K562 (cell line): ENCODE measurements around the gene OXT. TPM values are rescaled to one million over a fixed set of nuclear protein-coding genes. Genes with fewer than 3 reads are reported as not detected.

Experiments used
- ATAC-seq: fragments of 200-7000 bp; cut with Tn5 transposase; 3 replicates; pipeline ENCODE4 v1.9.1; 2020; ENCODE audit warnings: moderate library complexity
- BruUV-seq: library from RNA; stranded (reverse); fragments of 400-500 nt; replicated peaks from 2 replicates; lab custom pipeline; 2021; lab: Mats Ljungman, UMichigan
- CTCF ChIA-PET: fragments of 300-600 bp; formaldehyde crosslinking; extraction: SDS; loops from one replicate; lab custom pipeline; 2021; ENCODE audit warnings: low intra/inter-chr PET ratio; lab: Yijun Ruan, JAX
- POLR2A ChIA-PET: fragments of 300-600, 350-650 bp; sonication (Branson Sonifier 250); formaldehyde crosslinking; extraction: SDS; loops from one replicate; lab custom pipeline; 2021; ENCODE audit warnings: antibody characterized with exemption, inconsistent platforms; lab: Yijun Ruan, JAX
- DNase-seq, 4 experiments: peaks; one replicate each; pipeline versions ENCODE4 v3.0.0 to v3.0.0-alpha.2; 2011 to 2018; ENCODE audit warnings: low spot score in 3 of 4, mixed read lengths in 3 of 4; ENCODE audit errors: extremely low read depth in 1 of 4
- FAIRE-seq: peaks from 2 replicates; lab custom pipeline; 2011; peaks lifted over from hg19 to GRCh38; lab: Jason Lieb, UNC
- H2AFZ ChIP-seq: 2 replicates; pipeline ENCODE4 v1.6.0; 2011; ENCODE audit warnings: low read depth, low read length, control low read depth, inconsistent platforms
- H3K27ac ChIP-seq: fragments of 200-600 bp; 3 replicates; pipeline ENCODE4 v1.8.0; 2011; ENCODE audit warnings: low read depth, mild to moderate bottlenecking, control low read depth, inconsistent platforms, low read length, moderate library complexity, mixed read lengths; ENCODE audit errors: extremely low read depth
- H3K27me3 ChIP-seq, 2 experiments: fragments of 300-600 bp in 1 of 2; 2 replicates in 1 of 2; 3 replicates in 1 of 2; pipeline versions ENCODE4 v1.6.0 to v1.8.0; 2011; ENCODE audit warnings: inconsistent platforms in 2 of 2, low read length in 2 of 2, mild to moderate bottlenecking in 1 of 2, mixed read lengths in 1 of 2, moderate library complexity in 1 of 2; ENCODE audit not compliant: control insufficient read depth in 2 of 2, insufficient read depth in 2 of 2
- H3K36me3 ChIP-seq: fragments of 300-600 bp; 3 replicates; pipeline ENCODE4 v1.8.0; 2011; ENCODE audit warnings: mild to moderate bottlenecking, low read length, inconsistent platforms; ENCODE audit not compliant: control insufficient read depth, insufficient read depth
- H3K4me1 ChIP-seq, 2 experiments: fragments of 200-600 bp in 1 of 2; replicated peaks in 1 of 2; 2 replicates in 1 of 2; 3 replicates in 1 of 2; pipeline versions ENCODE4 v1.5.1 to v1.8.0; 2011; ENCODE audit warnings: inconsistent platforms in 2 of 2, low read length in 2 of 2, mild to moderate bottlenecking in 1 of 2, mixed read lengths in 1 of 2, moderate library complexity in 1 of 2; ENCODE audit not compliant: control insufficient read depth in 2 of 2, insufficient read depth in 2 of 2
- H3K4me2 ChIP-seq: 2 replicates; pipeline ENCODE4 v1.6.1; 2011; ENCODE audit warnings: low read length, control low read depth, inconsistent platforms, mixed read lengths; ENCODE audit not compliant: insufficient read depth
- H3K4me3 ChIP-seq: fragments of 200-600 bp; sonication (generic), shearing (Covaris generic); 2 replicates; pipeline ENCODE4 v1.5.1; 2016; ENCODE audit warnings: control low read depth, inconsistent platforms
- H3K79me2 ChIP-seq: fragments of 200-600 bp; 3 replicates; pipeline ENCODE4 v1.8.0; 2011; ENCODE audit warnings: low read length, inconsistent platforms; ENCODE audit not compliant: control insufficient read depth, insufficient read depth
- H3K9ac ChIP-seq, 2 experiments: 2 replicates each; pipeline versions ENCODE4 v1.6.0 to v1.6.1; 2011; ENCODE audit warnings: low read depth in 2 of 2, low read length in 2 of 2, control low read depth in 1 of 2, inconsistent platforms in 1 of 2, mild to moderate bottlenecking in 1 of 2, mixed read lengths in 1 of 2; ENCODE audit not compliant: insufficient read depth in 1 of 2
- H3K9me1 ChIP-seq: one replicate; pipeline ENCODE4 v1.6.0; 2011; ENCODE audit warnings: inconsistent platforms, mild to moderate bottlenecking, low read length, moderate library complexity; ENCODE audit not compliant: control insufficient read depth, insufficient read depth
- H3K9me3 ChIP-seq: replicated peaks from 2 replicates; pipeline ENCODE4 v1.5.1; 2011; ENCODE audit warnings: low read depth, low read length, inconsistent platforms; ENCODE audit not compliant: control insufficient read depth, insufficient read depth
- H4K20me1 ChIP-seq: replicated peaks from 2 replicates; pipeline ENCODE4 v1.6.1; 2011; ENCODE audit warnings: low read length, inconsistent platforms, mixed read lengths; ENCODE audit not compliant: control insufficient read depth, insufficient read depth
- FOXA3 ChIP-seq, 2 experiments: fragments of 450-650 bp in 1 of 2; sonication (generic) in 1 of 2; formaldehyde crosslinking; IDR thresholded peaks in 1 of 2; conservative IDR thresholded peaks in 1 of 2; 2 replicates each; pipeline versions ENCODE4 v1.4.0 to v1.8.0; 2020 to 2022; ENCODE audit warnings: mild to moderate bottlenecking in 2 of 2, missing genetic modification reagents in 1 of 2
- HCFC1 ChIP-seq: IDR thresholded peaks from 2 replicates; pipeline ENCODE4 v1.6.1; 2012; ENCODE audit warnings: low read depth, low read length, improper control_type of control experiment
- MAFG ChIP-seq: fragments of 450-650 bp; conservative IDR thresholded peaks from 2 replicates; pipeline ENCODE4 v1.6.1; 2016; ENCODE audit warnings: missing genetic modification characterization, missing compliant biosample characterization
- NFE2 ChIP-seq: IDR thresholded peaks from 2 replicates; pipeline ENCODE4 v1.6.1; 2014; ENCODE audit warnings: antibody characterized with exemption, low read depth
- ZFX ChIP-seq: sonication (generic); formaldehyde crosslinking; IDR thresholded peaks from 2 replicates; pipeline ENCODE4 v1.8.0; 2022; ENCODE audit warnings: mild to moderate bottlenecking, missing genetic modification reagents, moderate library complexity
- ZNF778 ChIP-seq: fragments of 450-650 bp; formaldehyde crosslinking; IDR thresholded peaks from 2 replicates; pipeline ENCODE4 v1.4.0; 2020; ENCODE audit warnings: mild to moderate bottlenecking, moderate library complexity
- WGBS: fragments of 100-300 bp; shearing (Covaris generic); methylation state at CpG from one replicate; pipeline ENCODE4 v1.1.6; 2016; ENCODE audit warnings: low coverage, mixed read lengths; ENCODE audit not compliant: insufficient coverage; ENCODE audit errors: missing lambda C conversion rate; 5-methylcytosine and 5-hydroxymethylcytosine counted together
- in situ Hi-C: fragments of 300-500 bp; cut with MboI; formaldehyde crosslinking; loops from 4 replicates; pipeline ENCODE4 v1.15.0; 2018; ENCODE audit warnings: inconsistent platforms, mixed read lengths
- intact Hi-C: fragments of 100-400 bp; cut with micrococcal nuclease; formaldehyde crosslinking; loops from 2 replicates; pipeline ENCODE4 v1.14.2; 2022
- polyA plus RNA-seq, 8 experiments: library from polyadenylated mRNA; depleted of rRNA in 4 of 8; stranded (reverse) in 5 of 8; unstranded in 3 of 8; fragments of >200 nt; fragmentation: Nextera tagmentation in 2 of 8; fragmentation: Illumina TruSeq in 1 of 8; extraction: Ambion mirVana in 2 of 8; extraction: Trizol in 1 of 8; gene quantifications; 2 replicates each; pipeline versions ENCODE4 v1.2.1 to v1.2.3, GENCODE V29; 2011 to 2014; ENCODE audit warnings: inconsistent platforms in 1 of 8, missing spikeins in 1 of 8
- total RNA-seq, 7 experiments: library from RNA; depleted of rRNA in 6 of 7; stranded (reverse); fragments of >200 nt in 6 of 7; fragmentation: Illumina TruSeq in 2 of 7; extraction: Trizol in 2 of 7; gene quantifications; 2 replicates each; pipeline versions ENCODE4 v1.2.1 to v1.2.3, GENCODE V29; 2011 to 2021; ENCODE audit warnings: low replicate concordance in 1 of 7
- TF ChIP-seq, protein P1 (sequence below): fragments of 150-350 bp; conservative IDR thresholded peaks from 2 replicates; pipeline ENCODE4 v1.6.1; 2014; ENCODE audit warnings: low read length
- TF ChIP-seq, protein P2 (sequence below): IDR thresholded peaks from 2 replicates; pipeline ENCODE4 v1.6.1; 2016; ENCODE audit warnings: missing genetic modification characterization, missing compliant biosample characterization

Gene OXT
- total and polyA plus RNA-seq, 9 of the 15 experiments (the other 6 are each of a cell fraction or from before 2014, with no cell fraction given): not detected

DNA sequence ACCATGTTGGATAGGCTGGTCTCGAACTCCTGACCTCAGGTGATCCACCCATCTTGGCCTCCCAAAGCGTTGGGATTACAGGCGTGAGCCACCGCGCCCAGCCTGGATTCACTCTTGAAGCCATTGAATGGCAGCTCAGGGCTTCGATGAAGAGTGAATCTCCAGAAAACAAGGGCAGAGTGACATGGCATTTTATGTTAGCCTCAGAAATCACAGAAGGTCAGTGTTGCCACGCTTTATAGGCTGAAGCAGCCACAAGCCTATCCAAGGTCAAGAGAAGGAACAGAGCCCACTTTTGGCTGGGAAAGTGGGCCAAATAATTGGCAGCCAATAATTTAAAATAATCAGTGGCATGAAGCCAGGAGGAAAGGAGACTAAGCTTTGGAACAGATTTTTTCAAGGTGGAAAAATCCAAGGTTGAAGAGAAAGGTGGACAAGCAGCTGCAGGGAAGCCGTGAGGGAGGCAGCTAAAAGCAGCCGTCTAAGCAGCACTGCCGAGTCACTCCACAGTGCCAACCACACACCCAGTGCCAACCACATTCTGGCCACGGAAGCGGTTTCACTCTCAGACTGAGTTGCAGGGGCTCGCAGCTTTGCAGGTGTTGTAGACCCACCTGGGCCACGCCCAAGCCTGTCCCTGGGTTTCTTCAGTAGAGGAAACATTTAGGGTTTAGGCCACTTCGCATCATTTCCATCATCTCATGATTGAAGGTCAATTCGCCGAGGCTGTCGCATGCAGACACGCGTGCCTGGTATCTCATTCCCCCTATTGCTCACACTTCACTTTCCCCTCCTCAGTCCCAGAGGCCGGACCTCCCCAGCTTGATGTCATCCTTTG, 30.5 kb downstream of the OXT start:
- no TSS peak for BruUV-seq
- POLR2A ChIA-PET: interaction anchor here (0.6 kb wide), 1 partner anchor 9 kb away, joined by 3 read pairs; no protein-coding TSS in a partner anchor

DNA sequence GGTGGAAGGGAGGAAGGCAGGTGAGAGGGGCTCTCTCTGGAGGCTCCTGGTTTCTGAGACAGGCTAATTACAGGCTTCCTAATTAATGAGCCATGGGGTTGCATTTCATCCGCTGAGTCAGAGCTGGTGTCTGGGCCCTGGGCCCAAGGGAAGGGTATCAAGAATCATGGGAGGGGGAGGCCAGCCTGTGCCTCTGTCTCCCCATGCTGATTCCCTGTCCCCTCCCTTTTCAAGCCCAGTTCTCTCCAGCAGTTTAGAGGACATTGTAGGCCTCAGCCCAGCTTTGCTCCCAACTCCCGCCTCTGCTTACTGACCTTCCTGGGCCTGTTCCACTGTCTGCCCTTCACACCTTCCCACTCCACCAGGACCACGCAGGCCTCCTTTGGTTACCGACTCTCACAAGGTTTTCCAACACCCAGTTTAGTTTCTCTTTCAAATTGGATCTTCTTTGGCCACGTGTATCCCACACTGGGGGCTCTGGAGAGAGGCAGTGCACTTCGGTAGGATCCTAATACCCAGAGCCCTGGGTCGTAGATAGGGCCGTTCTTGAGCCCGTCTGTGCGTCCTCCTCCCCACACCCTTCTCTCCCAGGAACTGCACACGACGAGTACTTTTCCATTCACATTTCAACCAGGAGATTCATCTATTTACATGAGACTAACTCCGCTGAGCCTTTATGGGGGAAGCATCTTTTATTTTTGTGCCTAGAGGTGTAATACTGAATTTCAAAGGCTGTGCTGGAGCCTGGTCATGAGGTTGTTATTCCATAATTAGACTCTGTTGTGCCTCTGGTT, 31.4 kb downstream of the OXT start:
- H3K9me3 ChIP-seq: no peaks in the 10 kb centered on the region
- H3K27ac ChIP-seq: no peak overlapping the region
- no peak for DNase-seq
- CTCF ChIA-PET: no interaction called here
- no peak overlapping the region for H3K4me2 ChIP-seq
- no peaks in the 10 kb centered on the region for H3K79me2 ChIP-seq
- no peak overlapping the region for H3K4me3 ChIP-seq
- FAIRE-seq: no peak
- in situ Hi-C loops: no loop called here
- H3K27me3 ChIP-seq: no peaks in the 10 kb centered on the region
- ATAC-seq: no peak
- no peak overlapping the region for H3K9ac ChIP-seq
- no peaks in the 10 kb centered on the region; the same call in 2 of the 3 replicates for H3K36me3 ChIP-seq
- peaks cover 0 to 7% of the 10 kb centered on the region in 2 experiments; a peak in 1 of 5 replicates for H3K4me1 ChIP-seq
- POLR2A ChIA-PET: no interaction called here
- 43% methylated on average over 9 of the region's 13 CpGs for WGBS
- no TSS peak for BruUV-seq
- intact Hi-C loops: no loop called here
- H4K20me1 ChIP-seq: no peaks in the 10 kb centered on the region
- H3K9me1 ChIP-seq: no peaks in the 10 kb centered on the region
- no peak overlapping the region for H2AFZ ChIP-seq
- TF ChIP-seq, protein P1, sequence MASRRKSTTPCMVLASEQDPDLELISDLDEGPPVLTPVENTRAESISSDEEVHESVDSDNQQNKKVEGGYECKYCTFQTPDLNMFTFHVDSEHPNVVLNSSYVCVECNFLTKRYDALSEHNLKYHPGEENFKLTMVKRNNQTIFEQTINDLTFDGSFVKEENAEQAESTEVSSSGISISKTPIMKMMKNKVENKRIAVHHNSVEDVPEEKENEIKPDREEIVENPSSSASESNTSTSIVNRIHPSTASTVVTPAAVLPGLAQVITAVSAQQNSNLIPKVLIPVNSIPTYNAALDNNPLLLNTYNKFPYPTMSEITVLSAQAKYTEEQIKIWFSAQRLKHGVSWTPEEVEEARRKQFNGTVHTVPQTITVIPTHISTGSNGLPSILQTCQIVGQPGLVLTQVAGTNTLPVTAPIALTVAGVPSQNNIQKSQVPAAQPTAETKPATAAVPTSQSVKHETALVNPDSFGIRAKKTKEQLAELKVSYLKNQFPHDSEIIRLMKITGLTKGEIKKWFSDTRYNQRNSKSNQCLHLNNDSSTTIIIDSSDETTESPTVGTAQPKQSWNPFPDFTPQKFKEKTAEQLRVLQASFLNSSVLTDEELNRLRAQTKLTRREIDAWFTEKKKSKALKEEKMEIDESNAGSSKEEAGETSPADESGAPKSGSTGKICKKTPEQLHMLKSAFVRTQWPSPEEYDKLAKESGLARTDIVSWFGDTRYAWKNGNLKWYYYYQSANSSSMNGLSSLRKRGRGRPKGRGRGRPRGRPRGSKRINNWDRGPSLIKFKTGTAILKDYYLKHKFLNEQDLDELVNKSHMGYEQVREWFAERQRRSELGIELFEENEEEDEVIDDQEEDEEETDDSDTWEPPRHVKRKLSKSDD: no peak
- TF ChIP-seq HCFC1 (no peak), FOXA3 (CRISPR knock-in tag; conservative IDR thresholded peaks at IDR 0.05 in 1 of 2, IDR thresholded peaks at IDR 0.05 in 1 of 2) (no peak)
- TF ChIP-seq, protein P2, sequence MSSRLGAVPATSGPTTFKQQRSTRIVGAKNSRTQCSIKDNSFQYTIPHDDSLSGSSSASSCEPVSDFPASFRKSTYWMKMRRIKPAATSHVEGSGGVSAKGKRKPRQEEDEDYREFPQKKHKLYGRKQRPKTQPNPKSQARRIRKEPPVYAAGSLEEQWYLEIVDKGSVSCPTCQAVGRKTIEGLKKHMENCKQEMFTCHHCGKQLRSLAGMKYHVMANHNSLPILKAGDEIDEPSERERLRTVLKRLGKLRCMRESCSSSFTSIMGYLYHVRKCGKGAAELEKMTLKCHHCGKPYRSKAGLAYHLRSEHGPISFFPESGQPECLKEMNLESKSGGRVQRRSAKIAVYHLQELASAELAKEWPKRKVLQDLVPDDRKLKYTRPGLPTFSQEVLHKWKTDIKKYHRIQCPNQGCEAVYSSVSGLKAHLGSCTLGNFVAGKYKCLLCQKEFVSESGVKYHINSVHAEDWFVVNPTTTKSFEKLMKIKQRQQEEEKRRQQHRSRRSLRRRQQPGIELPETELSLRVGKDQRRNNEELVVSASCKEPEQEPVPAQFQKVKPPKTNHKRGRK: no peak

More for the DNA sequence above, 30.5 kb downstream of the OXT start:
- WGBS: 71% methylated on average over 19 of the region's 21 CpGs
- intact Hi-C loops (no loop called here), in situ Hi-C loops (no loop called here)
- no peak overlapping the region for H3K4me2 ChIP-seq
- no peak overlapping the region for H3K4me3 ChIP-seq
- no peaks in the 10 kb centered on the region; the same call in 2 of the 3 replicates for H3K36me3 ChIP-seq
- H4K20me1 ChIP-seq: no peaks in the 10 kb centered on the region
- H3K4me1 ChIP-seq: peaks cover 0 to 7% of the 10 kb centered on the region in 2 experiments; a peak in 1 of 5 replicates
- CTCF ChIA-PET: no interaction called here
- TF ChIP-seq ZFX (CRISPR knock-in tag): 0 out of 2 replicates have a peak, but pooled peaks have one; percentile 15
- 0 out of 2 replicates have a peak, but pooled peaks have one; percentile 13 for TF ChIP-seq MAFG (tag)
- TF ChIP-seq ZNF778 (CRISPR knock-in tag): no peak
- TF ChIP-seq NFE2: peak; percentile 14; the same call in 1 of the 2 replicates
- no peak overlapping the region for H2AFZ ChIP-seq
- FAIRE-seq (no peak), ATAC-seq (no peak), DNase-seq (no peak)
- H3K9me1 ChIP-seq: no peaks in the 10 kb centered on the region
- H3K27me3 ChIP-seq: no peaks in the 10 kb centered on the region
- H3K9me3 ChIP-seq: no peaks in the 10 kb centered on the region
- no peak overlapping the region for H3K27ac ChIP-seq
- no peak overlapping the region for H3K9ac ChIP-seq
- H3K79me2 ChIP-seq: no peaks in the 10 kb centered on the region
